GM21825 (cell line): ENCODE measurements around the gene ZFHX3.

ENCODE experiments used
- ATAC-seq: cut with Tn5 transposase; IDR thresholded peaks from one replicate; pipeline ENCODE4 v1.9.1; 2021; ENCODE audit warnings: mild to moderate bottlenecking, moderate library complexity; ENCODE audit not compliant: unreplicated experiment

The ZFHX3 gene

DNA sequence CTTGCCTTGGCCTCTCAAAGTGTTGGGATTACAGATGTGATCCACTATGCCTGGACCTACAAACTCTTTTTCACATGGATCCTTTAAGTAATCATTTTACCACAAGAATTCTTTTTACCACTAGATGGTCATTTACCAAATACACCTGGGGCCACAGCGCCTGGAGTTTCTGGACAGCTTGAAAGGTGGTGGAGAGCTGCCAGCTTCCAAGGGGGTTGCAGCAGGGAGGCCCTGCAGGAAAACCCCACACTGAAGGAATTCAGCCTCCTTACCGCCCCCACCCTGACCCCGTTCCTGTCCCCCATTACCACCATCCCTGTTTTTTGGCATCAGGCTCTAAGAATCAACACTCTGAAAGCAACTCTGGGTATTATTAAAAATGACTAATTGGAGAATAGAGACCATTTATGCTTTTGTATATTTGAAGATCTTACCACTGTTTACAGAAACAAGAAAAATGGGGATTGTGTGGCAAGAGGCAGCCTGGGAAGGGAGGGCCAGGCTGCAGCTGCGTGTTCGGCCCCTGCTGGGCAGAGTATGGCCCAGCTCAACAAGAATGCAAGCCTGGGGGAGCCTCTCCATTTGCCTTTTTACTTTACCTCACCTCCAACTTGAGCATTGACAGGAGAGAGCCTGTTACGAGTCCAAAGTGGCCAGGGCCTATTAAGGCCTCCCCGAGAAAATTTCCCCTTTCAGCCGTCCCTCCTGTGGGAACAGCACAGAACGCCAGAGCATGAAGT is 209.9 kb downstream of the ZFHX3 start:
- no peak for ATAC-seq

- ATAC-seq, result no peak
Observed at GRCh38 chr16:72836985-72837384, 210.9 kb downstream of the ZFHX3 start.

DNA sequence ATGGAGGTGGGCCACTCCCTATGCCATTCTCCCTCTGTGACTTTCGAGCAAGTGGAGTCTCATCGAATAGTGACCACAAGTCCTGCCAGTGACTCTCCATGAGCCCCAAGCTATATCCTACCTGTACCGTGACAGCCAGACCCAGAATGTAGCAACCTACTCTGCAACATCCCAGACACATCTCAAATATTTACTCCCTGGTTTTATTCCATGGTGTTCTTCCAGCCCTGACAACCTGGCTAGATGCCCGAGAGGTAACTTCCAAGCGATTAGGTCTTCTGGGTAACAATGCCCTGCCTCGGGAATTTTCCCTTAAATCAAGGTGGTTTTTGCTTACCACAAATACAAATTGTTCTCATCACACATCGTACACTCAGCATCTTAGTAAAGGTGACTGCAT is 211.7 kb downstream of the ZFHX3 start:
- ATAC-seq, result no peak

DNA sequence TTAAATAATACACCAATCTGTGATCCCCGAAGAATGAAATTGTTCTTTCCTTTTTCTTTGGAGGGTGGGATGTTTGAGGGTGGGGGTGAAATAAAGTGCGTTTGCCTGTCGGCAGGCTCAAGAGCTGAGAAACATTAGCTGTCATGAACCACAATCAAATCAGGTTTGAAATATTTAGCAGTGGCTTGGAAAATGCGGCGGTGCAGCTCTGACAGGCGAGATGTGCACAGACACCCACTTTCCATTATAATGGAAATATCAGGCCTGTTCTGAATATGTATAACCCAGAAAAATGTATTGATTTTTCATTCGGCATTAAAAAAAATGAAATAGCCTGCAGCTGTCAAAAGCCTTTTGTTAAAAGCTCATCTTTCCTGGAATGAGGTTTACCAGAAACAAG is 212.8 kb downstream of the ZFHX3 start:
- ATAC-seq, result no peak

DNA sequence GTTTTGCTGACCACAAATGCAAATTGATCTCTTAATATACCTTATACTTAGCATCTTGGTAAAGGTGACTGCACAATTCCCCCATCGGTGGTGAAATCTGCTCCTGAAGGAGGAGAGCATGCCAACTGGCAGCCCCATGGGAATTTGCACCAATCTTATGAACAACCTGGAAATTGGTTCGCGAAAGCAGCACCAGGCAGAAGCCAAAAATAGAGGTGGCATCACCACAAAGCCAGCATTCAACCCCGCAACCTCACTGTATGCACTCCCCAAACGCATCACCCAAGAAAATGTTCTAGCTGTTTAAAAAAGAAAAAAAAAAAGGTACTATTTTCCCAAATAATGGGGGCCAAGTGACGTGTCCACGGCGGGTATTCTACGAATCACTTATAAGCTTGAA is 213.4 kb downstream of the ZFHX3 start:
- no peak for ATAC-seq

DNA sequence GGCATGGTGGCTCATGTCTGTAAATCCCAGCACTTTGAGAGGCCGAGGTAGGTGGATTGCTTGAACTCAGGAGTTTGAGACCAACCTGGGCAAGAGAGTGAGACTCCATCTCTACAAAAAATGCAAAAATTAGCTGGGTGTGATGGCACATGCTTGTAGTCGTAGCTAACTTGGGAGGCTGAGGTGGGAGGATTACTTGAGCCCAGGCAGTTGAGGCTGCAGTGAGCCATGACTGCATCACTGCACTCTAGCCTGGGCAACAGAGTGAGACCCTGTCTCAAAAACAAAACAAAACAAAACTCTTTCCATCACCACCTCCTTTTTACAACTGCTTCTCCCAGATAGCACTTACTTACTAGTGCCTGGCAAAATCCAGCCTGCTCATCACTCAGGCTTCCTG is 214.0 kb downstream of the ZFHX3 start:
- no peak for ATAC-seq

DNA sequence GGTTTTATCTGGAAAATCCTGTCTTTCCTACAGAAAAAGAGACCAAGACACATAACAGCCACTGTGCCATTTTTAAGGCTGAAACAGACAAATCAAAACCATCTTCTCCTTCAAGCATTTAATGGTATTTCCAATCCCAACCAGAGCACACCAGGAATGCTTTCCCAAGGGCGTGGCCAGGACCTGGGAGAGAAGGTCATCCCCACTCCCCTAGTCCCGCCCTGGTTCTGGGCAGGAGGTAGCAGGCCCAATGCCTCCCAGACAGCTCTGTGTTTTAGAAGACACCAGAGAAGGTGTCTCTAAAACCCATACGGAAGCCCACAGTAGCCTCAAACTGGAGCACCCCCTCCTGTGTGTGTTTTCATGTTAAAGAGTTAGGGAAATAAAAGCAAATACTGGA is 214.4 kb downstream of the ZFHX3 start:
- no peak for ATAC-seq

- peak; percentile 73 for ATAC-seq
Observed at GRCh38 chr16:72832621-72833248, 215.2 kb downstream of the ZFHX3 start.

GRCh38 chr16:72829846-72830775 is 217.8 kb downstream of the ZFHX3 start:
- ATAC-seq, result no peak

- no peak for ATAC-seq
Observed at GRCh38 chr16:72827866-72828265, 220.1 kb downstream of the ZFHX3 start.

DNA sequence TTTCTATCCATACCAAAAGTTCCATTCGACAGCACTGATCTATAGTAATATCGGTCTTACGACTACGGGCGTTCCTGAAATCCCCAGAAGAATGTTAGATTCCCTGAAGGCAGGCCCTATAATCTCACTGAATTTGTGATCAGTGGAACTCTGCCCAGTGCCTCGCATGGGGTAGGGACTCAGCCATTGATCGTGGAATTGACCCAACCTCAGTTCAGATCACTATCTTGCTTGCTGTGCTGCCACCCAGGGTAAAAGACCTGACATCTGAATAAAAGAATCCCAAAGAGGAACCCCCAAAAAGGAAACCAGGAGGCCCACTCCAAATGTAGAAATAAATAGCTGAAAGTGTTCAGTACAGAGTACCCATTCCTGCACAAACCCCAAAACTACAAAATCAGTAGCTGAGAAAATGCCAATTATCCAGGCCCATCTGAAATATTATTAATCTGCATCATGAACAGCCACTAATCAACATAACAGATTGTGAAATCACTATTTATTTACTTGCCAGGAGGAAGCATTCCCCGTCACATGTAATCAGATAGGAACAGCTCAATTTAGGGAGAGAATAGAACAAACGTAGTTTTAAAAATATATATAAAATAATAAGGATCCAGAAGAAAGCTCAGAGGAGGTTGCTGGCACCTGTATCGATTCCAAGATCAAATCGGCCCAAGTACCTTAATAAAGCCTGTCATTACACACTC is 221.9 kb downstream of the ZFHX3 start:
- ATAC-seq, result no peak

DNA sequence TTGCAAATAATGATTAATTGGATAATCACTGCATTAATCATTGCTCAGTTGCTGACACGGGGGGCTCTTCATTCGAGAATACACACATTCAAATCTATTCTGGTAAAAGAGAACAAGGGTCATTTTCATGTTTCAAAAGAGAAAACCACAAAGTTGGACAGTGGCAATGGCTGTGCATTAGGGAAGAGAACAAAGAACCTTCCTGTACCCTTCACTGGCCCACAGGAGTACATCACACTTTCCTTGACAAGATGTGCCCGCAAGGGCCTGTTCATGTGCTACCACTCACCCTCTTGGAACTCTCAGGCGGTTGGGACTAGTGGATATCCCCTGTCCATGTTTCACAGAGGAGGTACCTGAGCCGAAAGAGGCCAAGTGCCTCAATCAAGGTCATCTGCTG is 223.2 kb downstream of the ZFHX3 start:
- no peak for ATAC-seq

GRCh38 chr16:72824027-72824426 is 223.9 kb downstream of the ZFHX3 start:
- no peak for ATAC-seq

DNA sequence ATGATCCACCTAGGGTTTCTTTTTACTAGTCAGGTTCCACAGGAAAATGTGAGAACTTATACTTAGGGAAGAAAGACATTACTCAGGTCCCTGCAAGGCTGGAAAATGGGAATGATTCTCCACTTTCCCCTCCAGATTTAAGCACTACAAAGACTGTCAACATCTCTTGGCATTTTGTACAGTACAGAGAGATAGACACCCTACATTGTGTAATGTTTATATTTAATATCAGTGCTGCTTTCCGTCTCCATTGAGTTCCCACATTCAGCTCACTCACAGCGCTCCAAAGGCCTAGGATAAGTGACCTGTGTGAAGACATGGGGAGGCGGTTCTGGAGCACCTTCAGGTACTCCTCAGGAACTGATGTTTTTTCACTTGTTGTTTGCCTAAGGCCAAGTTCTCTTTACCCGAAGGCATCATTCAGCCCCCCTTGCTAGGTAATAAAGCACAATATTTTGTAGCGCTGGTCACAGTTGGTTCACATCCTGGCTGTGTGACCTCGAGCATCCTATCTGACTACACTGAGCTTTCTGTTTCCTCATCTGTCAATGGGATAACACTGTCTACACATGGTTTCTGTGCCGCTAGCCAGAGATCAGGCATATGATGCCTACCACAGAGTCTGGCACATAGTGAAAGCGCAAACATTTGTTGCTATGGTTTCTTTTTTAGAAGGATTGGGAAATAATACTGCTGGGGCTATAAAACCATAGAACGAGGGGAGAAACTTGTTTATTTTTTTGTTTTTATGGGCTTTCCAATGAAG is 226.6 kb downstream of the ZFHX3 start:
- ATAC-seq, result no peak

GRCh38 chr16:72819345-72819744 is 228.6 kb downstream of the ZFHX3 start:
- no peak for ATAC-seq

DNA sequence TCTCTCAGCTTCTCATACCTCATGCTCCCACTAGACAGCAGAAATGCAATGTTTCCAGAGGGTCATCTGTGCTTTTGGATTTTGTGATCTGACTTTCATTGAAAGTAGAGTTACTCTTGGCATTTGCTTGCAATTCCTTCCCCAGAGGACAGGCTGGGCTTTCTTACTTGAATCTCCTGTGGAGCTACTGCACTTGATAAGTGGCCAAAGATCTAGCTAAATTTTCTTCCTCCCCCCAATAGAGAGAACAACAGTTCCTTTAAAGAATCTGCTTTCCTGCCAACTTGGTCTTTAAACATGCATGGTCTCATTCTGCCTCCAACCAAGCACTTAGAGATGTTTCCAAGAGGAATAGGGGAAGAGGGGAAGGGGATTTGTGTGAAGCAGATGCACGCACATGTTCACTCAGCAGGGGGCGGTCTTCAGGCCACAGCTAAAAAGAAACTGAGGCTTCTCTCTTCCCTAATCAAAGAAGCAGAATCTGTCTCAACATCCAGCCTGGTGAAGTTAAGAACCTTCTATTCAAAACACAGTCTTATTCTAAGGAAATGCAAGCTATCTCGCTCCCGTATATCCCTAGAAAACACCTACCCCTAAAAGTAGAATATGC is 229.6 kb downstream of the ZFHX3 start:
- no peak for ATAC-seq

- ATAC-seq, result peak; percentile 71
Observed at GRCh38 chr16:72815348-72816318, 232.3 kb downstream of the ZFHX3 start.

DNA sequence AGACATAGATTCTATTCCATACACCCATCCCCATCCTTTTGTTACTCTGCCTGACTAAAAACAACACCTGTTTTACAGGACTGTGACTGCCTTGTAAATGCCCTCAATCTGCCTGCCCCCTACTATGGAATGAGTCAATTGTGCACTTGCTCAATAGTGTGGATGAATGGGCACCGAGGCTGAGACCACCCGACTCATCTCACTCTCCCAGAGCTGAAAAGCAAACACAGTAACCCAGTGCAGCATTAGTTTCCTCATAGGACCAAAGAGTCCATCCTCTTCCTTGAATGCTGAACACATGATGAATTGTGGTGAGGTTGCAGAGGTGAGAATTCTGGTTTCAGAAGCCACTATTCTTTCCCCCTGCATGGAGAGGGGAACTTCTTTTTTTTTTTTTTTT is 233.7 kb downstream of the ZFHX3 start:
- ATAC-seq, result no peak

DNA sequence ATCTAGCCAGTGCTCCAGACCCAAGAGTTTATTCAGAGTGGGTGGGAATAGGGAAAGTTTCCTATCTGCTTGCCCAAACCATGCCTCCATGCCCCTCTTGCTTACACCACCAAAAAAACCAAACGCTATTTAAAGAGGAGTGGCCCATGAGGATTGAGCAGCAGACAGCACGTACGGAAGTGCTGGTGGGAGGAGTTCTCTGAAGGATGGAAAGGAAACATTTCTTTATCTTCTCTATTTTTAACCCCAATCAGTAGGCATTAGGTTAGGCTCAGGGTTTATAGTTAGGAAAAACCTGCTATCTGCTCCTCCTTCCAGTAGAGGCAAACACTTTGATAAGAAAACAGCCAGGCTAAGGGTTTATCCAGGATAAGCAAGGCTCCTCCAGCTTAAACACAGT is 235.3 kb downstream of the ZFHX3 start:
- no peak for ATAC-seq
